IMR-90 (cell line): Measurements from ENCODE around the gene CYP11A1. TPM values are rescaled to one million over a fixed set of nuclear protein-coding genes. Genes with fewer than 3 reads are reported as not detected.

ENCODE experiments used
- ATAC-seq: fragments of 200-7000 bp; cut with Tn5 transposase; 2 replicates; pipeline ENCODE4 v1.9.1; 2020; ENCODE audit warnings: low read depth, mild to moderate bottlenecking, moderate library complexity
- BruUV-seq: library from RNA; stranded (reverse); fragments of 400-500 nt; replicated peaks from 2 replicates; lab custom pipeline; 2021; lab: Mats Ljungman, UMichigan
- CTCF ChIA-PET: fragments of 300-600 bp; formaldehyde crosslinking; extraction: SDS; loops from one replicate; lab custom pipeline; 2021; ENCODE audit warnings: antibody characterized with exemption; lab: Yijun Ruan, JAX
- POLR2A ChIA-PET: fragments of 300-600 bp; sonication (Branson Sonifier 250); formaldehyde crosslinking; loops from one replicate; lab custom pipeline; 2022; ENCODE audit warnings: antibody characterized with exemption; ENCODE audit not compliant: unreplicated experiment; lab: Charles Lee
- DNase-seq: peaks from one replicate; pipeline ENCODE4 v3.0.0; 2013
- H2AFZ ChIP-seq: replicated peaks from 2 replicates; pipeline ENCODE3; 2013; ENCODE audit warnings: low read length, mild to moderate bottlenecking; ENCODE audit not compliant: poor library complexity
- H2AK5ac ChIP-seq: 2 replicates; pipeline ENCODE4 v1.6.1; 2013; ENCODE audit warnings: low read depth, low read length, inconsistent platforms
- H2AK9ac ChIP-seq: replicated peaks from 2 replicates; pipeline ENCODE3; 2013; ENCODE audit warnings: mild to moderate bottlenecking, low read depth, low read length, moderate library complexity; ENCODE audit not compliant: poor library complexity
- H2BK120ac ChIP-seq: 2 replicates; pipeline ENCODE4 v1.6.1; 2013; ENCODE audit warnings: low read depth, low read length, inconsistent platforms
- H2BK15ac ChIP-seq: 3 replicates; pipeline ENCODE4 v1.6.1; 2013; ENCODE audit warnings: low read depth, low read length, inconsistent platforms
- H2BK20ac ChIP-seq: 2 replicates; pipeline ENCODE4 v1.6.1; 2013; ENCODE audit warnings: low read depth, mild to moderate bottlenecking, inconsistent platforms, low read length, moderate library complexity
- H2BK5ac ChIP-seq: 2 replicates; pipeline ENCODE4 v1.6.1; 2013; ENCODE audit warnings: mild to moderate bottlenecking, low read depth, low read length, inconsistent platforms; ENCODE audit not compliant: poor library complexity, severe bottlenecking
- H3K14ac ChIP-seq: replicated peaks from 2 replicates; pipeline ENCODE4 v1.6.1; 2013; ENCODE audit warnings: low read depth, low read length, inconsistent platforms
- H3K18ac ChIP-seq: 2 replicates; pipeline ENCODE4 v1.6.1; 2013; ENCODE audit warnings: low read depth, low read length, control low read depth
- H3K23ac ChIP-seq: 2 replicates; pipeline ENCODE4 v1.6.1; 2013; ENCODE audit warnings: low read depth, low read length, inconsistent platforms
- H3K27ac ChIP-seq: 2 replicates; pipeline ENCODE4 v1.5.1; 2013; ENCODE audit warnings: mild to moderate bottlenecking, control low read depth, low read length; ENCODE audit not compliant: insufficient read depth
- H3K27me3 ChIP-seq: 2 replicates; pipeline ENCODE4 v1.6.1; 2013; ENCODE audit warnings: low read length; ENCODE audit not compliant: control insufficient read depth, insufficient read depth
- H3K36me3 ChIP-seq: 2 replicates; pipeline ENCODE4 v1.6.1; 2013; ENCODE audit warnings: low read length, mixed read lengths; ENCODE audit not compliant: control insufficient read depth, insufficient read depth
- H3K4ac ChIP-seq: 2 replicates; pipeline ENCODE4 v1.6.1; 2013; ENCODE audit warnings: low read depth, low read length, inconsistent platforms
- H3K4me1 ChIP-seq: 2 replicates; pipeline ENCODE4 v1.6.1; 2013; ENCODE audit warnings: low read length, mixed read lengths; ENCODE audit not compliant: control insufficient read depth, insufficient read depth
- H3K4me2 ChIP-seq: 2 replicates; pipeline ENCODE4 v1.6.1; 2013; ENCODE audit warnings: low read depth, mild to moderate bottlenecking, control low read depth, low read length, moderate library complexity
- H3K4me3 ChIP-seq: 2 replicates; pipeline ENCODE4 v1.5.1; 2013; ENCODE audit warnings: low read depth, mild to moderate bottlenecking, control low read depth, low read length, moderate library complexity; ENCODE audit not compliant: insufficient read depth
- H3K56ac ChIP-seq: 2 replicates; pipeline ENCODE4 v1.6.1; 2013; ENCODE audit warnings: low read length, inconsistent platforms; ENCODE audit not compliant: insufficient read depth; ENCODE audit errors: extremely low read depth
- H3K79me1 ChIP-seq, 2 experiments: 2 replicates each; pipeline ENCODE4 v1.6.1; 2013; ENCODE audit warnings: low read length in 2 of 2, inconsistent platforms in 1 of 2, low read depth in 1 of 2
- H3K9ac ChIP-seq: 2 replicates; pipeline ENCODE4 v1.6.1; 2013; ENCODE audit warnings: low read depth, low read length, control low read depth
- H3K9me1 ChIP-seq: 2 replicates; pipeline ENCODE4 v1.6.1; 2013; ENCODE audit warnings: low read length, inconsistent platforms; ENCODE audit not compliant: insufficient read depth
- H3K9me3 ChIP-seq: 2 replicates; pipeline ENCODE4 v1.6.1; 2013; ENCODE audit warnings: low read length; ENCODE audit not compliant: control insufficient read depth, insufficient read depth
- H4K20me1 ChIP-seq: 2 replicates; pipeline ENCODE4 v1.6.1; 2013; ENCODE audit warnings: low read length, inconsistent platforms; ENCODE audit not compliant: insufficient read depth
- H4K5ac ChIP-seq: 2 replicates; pipeline ENCODE4 v1.6.1; 2013; ENCODE audit warnings: mild to moderate bottlenecking, low read depth, low read length, control low read depth
- H4K8ac ChIP-seq, 2 experiments: 2 replicates each; pipeline ENCODE4 v1.6.1; 2013; ENCODE audit warnings: low read depth in 2 of 2, low read length in 2 of 2, control low read depth in 1 of 2, inconsistent platforms in 1 of 2
- H4K91ac ChIP-seq: 2 replicates; pipeline ENCODE4 v1.6.1; 2013; ENCODE audit warnings: low read depth, low read length, inconsistent platforms; ENCODE audit not compliant: insufficient read depth
- BHLHE40 ChIP-seq: fragments of 150-350 bp; IDR thresholded peaks from 2 replicates; pipeline ENCODE4 v1.6.1; 2016; ENCODE audit warnings: mild to moderate bottlenecking, low read depth, low read length
- RAD21 ChIP-seq: IDR thresholded peaks from 2 replicates; pipeline ENCODE4 v1.6.1; 2012; ENCODE audit warnings: low read length, improper control_type of control experiment
- WGBS, 2 experiments: methylation state at CpG; one replicate each; pipeline versions ENCODE4 v1.1.5 to v1.1.7; 2013; ENCODE audit warnings: missing lambda C conversion rate in 2 of 2; ENCODE audit not compliant: insufficient read length in 1 of 2; ENCODE audit errors: extremely low coverage in 2 of 2; 5-methylcytosine and 5-hydroxymethylcytosine counted together
- dilution Hi-C: fragments of 300-500 bp; cut with HindIII; formaldehyde crosslinking; loops from one replicate; pipeline ENCODE4 v1.14.3; 2018; ENCODE audit warnings: low sequenced_read_pairs; ENCODE audit not compliant: unreplicated experiment
- in situ Hi-C: fragments of 300-500 bp; cut with MboI; formaldehyde crosslinking; loops from 3 replicates; pipeline ENCODE4 v1.14.3; 2019; ENCODE audit warnings: low sequenced_read_pairs, inconsistent platforms, mixed read lengths
- intact Hi-C: fragments of 100-400 bp; cut with micrococcal nuclease; formaldehyde crosslinking; loops from 2 replicates; pipeline ENCODE4 v1.10.0; 2022
- polyA plus RNA-seq, 3 experiments: library from polyadenylated mRNA; depleted of rRNA; stranded (reverse); fragments of >200 nt; gene quantifications; 2 replicates each; pipeline ENCODE4 v1.2.3, GENCODE V29; 2012; ENCODE audit warnings: low replicate concordance in 1 of 3
- total RNA-seq: library from RNA; depleted of rRNA; stranded (reverse); fragments of >200 nt; gene quantifications from 2 replicates; pipeline ENCODE4 v1.2.3, GENCODE V29; 2012
- TF ChIP-seq, protein P1 (sequence below): conservative IDR thresholded peaks from 2 replicates; pipeline ENCODE4 v1.5.1; 2012; ENCODE audit warnings: mild to moderate bottlenecking, low read depth, low read length, improper control_type of control experiment

CYP11A1 gene
- total and polyA plus RNA-seq, 2 of the 4 experiments (the other 2 are of a cell fraction), result 0.18 to 0.50 TPM

DNA sequence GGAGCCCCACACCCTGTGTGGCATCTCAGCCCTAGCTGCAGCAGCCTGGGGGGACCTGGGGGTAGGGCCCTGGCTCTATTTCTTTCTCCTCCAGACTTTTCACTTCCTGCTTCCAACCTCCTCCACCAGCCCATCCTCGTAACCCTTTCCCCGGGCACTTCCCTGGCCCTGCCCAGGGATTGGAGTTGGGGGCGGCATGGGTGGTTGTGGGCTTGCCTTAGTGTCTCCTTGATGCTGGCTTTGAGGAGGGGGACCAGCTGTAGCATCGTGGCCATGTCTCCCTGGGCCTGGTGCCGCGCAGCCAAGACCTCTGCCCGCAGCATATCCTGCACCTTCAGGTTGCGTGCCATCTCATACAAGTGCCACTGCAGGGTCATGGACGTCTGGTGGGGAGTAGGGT, 28.1 kb downstream of the CYP11A1 start:
- Histone ChIP-seq H3K4me2 (no peak overlapping the region), H3K4me1 (peaks cover 2% of the 10 kb centered on the region; the same call in 1 of the 2 replicates)

More for the DNA sequence above, 28.1 kb downstream of the CYP11A1 start:
- no peak overlapping the region for H4K91ac ChIP-seq
- H3K56ac ChIP-seq, result no peak overlapping the region
- POLR2A ChIA-PET, result no interaction called here
- TF ChIP-seq BHLHE40 (no peak), RAD21 (no peak)
- TF ChIP-seq, protein P1, sequence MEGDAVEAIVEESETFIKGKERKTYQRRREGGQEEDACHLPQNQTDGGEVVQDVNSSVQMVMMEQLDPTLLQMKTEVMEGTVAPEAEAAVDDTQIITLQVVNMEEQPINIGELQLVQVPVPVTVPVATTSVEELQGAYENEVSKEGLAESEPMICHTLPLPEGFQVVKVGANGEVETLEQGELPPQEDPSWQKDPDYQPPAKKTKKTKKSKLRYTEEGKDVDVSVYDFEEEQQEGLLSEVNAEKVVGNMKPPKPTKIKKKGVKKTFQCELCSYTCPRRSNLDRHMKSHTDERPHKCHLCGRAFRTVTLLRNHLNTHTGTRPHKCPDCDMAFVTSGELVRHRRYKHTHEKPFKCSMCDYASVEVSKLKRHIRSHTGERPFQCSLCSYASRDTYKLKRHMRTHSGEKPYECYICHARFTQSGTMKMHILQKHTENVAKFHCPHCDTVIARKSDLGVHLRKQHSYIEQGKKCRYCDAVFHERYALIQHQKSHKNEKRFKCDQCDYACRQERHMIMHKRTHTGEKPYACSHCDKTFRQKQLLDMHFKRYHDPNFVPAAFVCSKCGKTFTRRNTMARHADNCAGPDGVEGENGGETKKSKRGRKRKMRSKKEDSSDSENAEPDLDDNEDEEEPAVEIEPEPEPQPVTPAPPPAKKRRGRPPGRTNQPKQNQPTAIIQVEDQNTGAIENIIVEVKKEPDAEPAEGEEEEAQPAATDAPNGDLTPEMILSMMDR, result no peak
- no peaks in the 10 kb centered on the region for H3K9me3 ChIP-seq
- no peaks in the 10 kb centered on the region for H3K79me1 ChIP-seq
- CTCF ChIA-PET, result no interaction called here
- ATAC-seq (no peak), DNase-seq (no peak)
- H3K27me3 ChIP-seq, result peaks cover 21% of the 10 kb centered on the region; the same call in 1 of the 2 replicates
- H3K9ac ChIP-seq, result no peak overlapping the region
- no TSS peak for BruUV-seq
- H3K4me3 ChIP-seq, result no peak overlapping the region
- H4K8ac ChIP-seq, result no peak overlapping the region
- no peak overlapping the region for H2BK5ac ChIP-seq
- no peak overlapping the region for H3K14ac ChIP-seq
- no peak overlapping the region for H2AK5ac ChIP-seq
- no peak overlapping the region for H4K5ac ChIP-seq
- H3K23ac ChIP-seq, result no peak overlapping the region
- H3K27ac ChIP-seq, result no peak overlapping the region
- H4K20me1 ChIP-seq, result no peaks in the 10 kb centered on the region
- no peaks in the 10 kb centered on the region for H3K36me3 ChIP-seq
- intact Hi-C loops (no loop called here), dilution Hi-C loops (no loop called here), in situ Hi-C loops (no loop called here)
- H3K9me1 ChIP-seq, result peaks cover 17% of the 10 kb centered on the region; the same call in 1 of the 2 replicates
- no peak overlapping the region for H2BK15ac ChIP-seq
- H3K18ac ChIP-seq, result no peak overlapping the region
- no peak overlapping the region for H2BK20ac ChIP-seq
- 100% methylated on average over 1 of the region's 9 CpGs; no CpG with 5 or more reads in 1 of the 2 experiments for WGBS, 2 experiments
- no peak overlapping the region for H2AFZ ChIP-seq
- no peak overlapping the region for H2BK120ac ChIP-seq
- H2AK9ac ChIP-seq, result no peak overlapping the region
- no peak overlapping the region for H3K4ac ChIP-seq
